ENCODE results near the gene EXOC4.

- TF ChIP-seq CTCF (IDR thresholded peaks at IDR 0.05) (no peak), POLR2AphosphoS5 (IDR thresholded peaks at IDR 0.05) (no peak), POLR2A (IDR thresholded peaks at IDR 0.05) (no peak)
Measured at GRCh38 chr7:133860628-133861335, 607.9 kb downstream of the EXOC4 start.

Measured in transverse colon (tissue), 4 donors.